Activated naive CD8-positive, alpha-beta T cell treated with anti-CD3 and anti-CD28 coated beads, Interleukin-2, amount 50 U/mL, for 24 hours (primary cell): ENCODE measurements around the gene ASAP2.

Source experiments
- ATAC-seq: fragments of 150-1000 bp; cut with Tn5 transposase; one replicate; pipeline ENCODE4 v1.10.0; 2021
- DNase-seq: peaks from one replicate; pipeline ENCODE4 v3.0.0; 2021
- H3K27ac Mint-ChIP-seq: one replicate; pipeline ENCODE4 v1.8.0; 2021; ENCODE audit warnings: mild to moderate bottlenecking, mixed read lengths
- H3K27me3 Mint-ChIP-seq: one replicate; pipeline ENCODE4 v1.8.0; 2021; ENCODE audit warnings: mixed read lengths
- H3K36me3 Mint-ChIP-seq: one replicate; pipeline ENCODE4 v1.8.0; 2021; ENCODE audit warnings: low read depth, mixed read lengths
- H3K4me1 Mint-ChIP-seq: one replicate; pipeline ENCODE4 v1.8.0; 2021; ENCODE audit warnings: mixed read lengths
- H3K4me3 Mint-ChIP-seq: one replicate; pipeline ENCODE4 v1.8.0; 2021; ENCODE audit warnings: mild to moderate bottlenecking, moderate library complexity, mixed read lengths
- H3K9me3 Mint-ChIP-seq: one replicate; pipeline ENCODE4 v1.8.0; 2021; ENCODE audit warnings: mixed read lengths

Gene ASAP2

GRCh38 chr2:9333591-9334171 lies 127.1 kb downstream of the ASAP2 start:
- H3K36me3 Mint-ChIP-seq: no peaks in the 10 kb centered on the region
- no peak for DNase-seq
- H3K27me3 Mint-ChIP-seq: no peaks in the 10 kb centered on the region
- no peak overlapping the region for H3K4me3 Mint-ChIP-seq
- H3K4me1 Mint-ChIP-seq: peaks cover 9% of the 10 kb centered on the region
- peak; percentile 45 for ATAC-seq
- H3K9me3 Mint-ChIP-seq: no peaks in the 10 kb centered on the region
- no peak overlapping the region for H3K27ac Mint-ChIP-seq

GRCh38 chr2:9334761-9335160 lies 128.1 kb downstream of the ASAP2 start:
- H3K27me3 Mint-ChIP-seq: no peaks in the 10 kb centered on the region
- DNase-seq (no peak), ATAC-seq (no peak)
- H3K4me3 Mint-ChIP-seq: no peak overlapping the region
- H3K9me3 Mint-ChIP-seq: no peaks in the 10 kb centered on the region
- H3K27ac Mint-ChIP-seq: no peak overlapping the region
- H3K4me1 Mint-ChIP-seq: peaks cover 9% of the 10 kb centered on the region
- H3K36me3 Mint-ChIP-seq: no peaks in the 10 kb centered on the region

- peaks cover 6% of the 10 kb centered on the region for H3K4me1 Mint-ChIP-seq
- no peaks in the 10 kb centered on the region for H3K9me3 Mint-ChIP-seq
- H3K27me3 Mint-ChIP-seq: no peaks in the 10 kb centered on the region
- H3K36me3 Mint-ChIP-seq: no peaks in the 10 kb centered on the region
- H3K27ac Mint-ChIP-seq: no peak overlapping the region
- ATAC-seq (no peak), DNase-seq (no peak)
- no peak overlapping the region for H3K4me3 Mint-ChIP-seq
These were observed 128.8 kb downstream of the ASAP2 start for GRCh38 chr2:9335322-9335832.

- ATAC-seq: peak; percentile 47
- DNase-seq: peak; percentile 5
These were observed 129.6 kb downstream of the ASAP2 start for GRCh38 chr2:9336241-9336575.

DNA sequence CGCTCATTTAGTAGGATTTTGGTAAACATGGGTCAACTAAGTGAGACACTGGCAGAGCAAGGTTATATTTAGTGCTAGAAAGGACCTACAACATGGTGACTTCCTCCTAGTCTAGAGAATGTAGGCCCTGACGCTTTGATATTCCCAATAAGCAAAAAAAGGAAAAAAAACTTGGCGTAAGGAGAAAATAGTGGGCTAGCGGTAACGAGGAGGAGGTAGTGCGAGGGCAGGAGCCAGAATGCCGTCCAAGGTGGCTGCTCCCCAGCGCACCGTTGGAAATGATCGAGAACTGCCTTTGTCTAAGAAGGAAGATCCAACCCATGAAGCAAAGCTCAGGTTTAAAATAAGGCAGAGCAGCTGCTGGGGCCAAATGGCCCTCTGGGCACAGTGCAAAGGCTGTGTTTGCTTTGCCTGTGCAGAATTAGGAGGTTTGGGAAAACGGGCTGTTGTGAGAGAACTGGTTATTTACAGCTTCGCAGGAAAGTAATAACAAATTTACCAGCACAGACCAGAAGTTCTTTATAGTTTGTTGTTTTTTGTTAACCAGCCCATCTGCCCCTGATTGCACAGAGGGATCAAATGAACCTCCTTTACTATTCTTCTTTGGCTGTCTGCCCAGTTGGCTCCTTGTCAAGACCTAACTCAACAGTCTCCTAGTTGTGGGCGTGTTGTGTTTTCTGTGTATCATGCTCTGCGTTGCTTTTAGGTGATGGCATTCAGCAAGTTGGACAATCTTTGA lies 130.1 kb downstream of the ASAP2 start:
- DNase-seq (no peak), ATAC-seq (no peak)
- Mint-ChIP-seq H3K27me3 (no peaks in the 10 kb centered on the region), H3K4me1 (peaks cover 2% of the 10 kb centered on the region), H3K9me3 (no peaks in the 10 kb centered on the region), H3K36me3 (no peaks in the 10 kb centered on the region), H3K27ac (no peak overlapping the region), H3K4me3 (no peak overlapping the region)

More at GRCh38 chr2:9336241-9336575, 129.6 kb downstream of the ASAP2 start:
- Mint-ChIP-seq H3K4me3 (no peak overlapping the region), H3K27ac (no peak overlapping the region), H3K4me1 (peaks cover 2% of the 10 kb centered on the region), H3K9me3 (no peaks in the 10 kb centered on the region), H3K36me3 (no peaks in the 10 kb centered on the region), H3K27me3 (no peaks in the 10 kb centered on the region)

DNA sequence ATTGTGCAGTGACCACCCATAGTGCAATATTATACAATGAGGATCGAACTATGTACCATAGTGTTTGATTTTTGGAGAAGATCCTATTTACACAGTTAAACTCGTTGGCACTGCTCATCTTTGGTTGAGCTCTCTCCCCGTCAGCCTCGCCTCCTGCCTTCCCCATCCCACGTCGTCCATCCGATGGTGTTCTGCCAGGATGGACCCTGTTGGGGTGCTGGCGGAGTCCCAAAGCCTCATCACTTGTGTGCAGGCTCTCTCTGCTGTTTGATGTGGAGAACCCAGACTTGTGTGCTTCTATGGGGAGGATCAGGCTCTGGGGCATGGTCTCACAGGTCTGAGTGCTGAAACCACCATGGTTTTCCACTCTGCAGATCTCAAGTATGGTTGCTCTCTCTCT lies 131.3 kb downstream of the ASAP2 start:
- Mint-ChIP-seq H3K4me3 (no peak overlapping the region), H3K36me3 (no peaks in the 10 kb centered on the region), H3K27me3 (no peaks in the 10 kb centered on the region), H3K27ac (no peak overlapping the region), H3K4me1 (peaks cover 2% of the 10 kb centered on the region), H3K9me3 (no peaks in the 10 kb centered on the region)
- no peak for ATAC-seq
- no peak for DNase-seq

DNA sequence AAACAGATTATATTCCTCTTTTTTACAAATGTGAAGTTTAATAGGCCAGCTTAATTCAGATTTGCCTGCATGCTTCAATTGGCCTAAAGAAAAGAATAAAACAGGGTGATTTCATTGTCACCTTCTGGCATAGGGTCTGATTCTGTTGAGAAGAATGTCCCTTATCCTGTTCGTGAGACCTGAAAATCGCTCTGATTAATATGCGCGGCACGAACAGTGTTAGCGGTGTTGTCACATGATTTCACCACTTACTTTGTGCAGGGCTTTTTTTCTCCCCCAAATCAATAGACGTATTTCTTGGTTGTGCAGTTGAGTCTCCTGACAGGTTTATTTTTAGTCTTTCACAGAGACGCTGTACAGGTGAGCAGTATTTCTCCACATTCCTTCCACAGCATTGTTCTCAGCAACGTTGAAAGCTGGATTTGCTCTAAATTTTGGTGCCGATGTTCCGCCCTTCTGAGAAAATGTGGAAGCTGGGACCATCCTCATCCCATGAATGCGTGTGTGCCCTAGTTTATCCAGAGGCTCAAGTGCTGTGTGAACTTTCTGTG lies 134.8 kb downstream of the ASAP2 start:
- DNase-seq: no peak
- H3K4me3 Mint-ChIP-seq: no peak overlapping the region
- peaks cover 2% of the 10 kb centered on the region for H3K4me1 Mint-ChIP-seq
- H3K36me3 Mint-ChIP-seq: no peaks in the 10 kb centered on the region
- H3K27me3 Mint-ChIP-seq: no peaks in the 10 kb centered on the region
- H3K27ac Mint-ChIP-seq: no peak overlapping the region
- no peak for ATAC-seq
- H3K9me3 Mint-ChIP-seq: no peaks in the 10 kb centered on the region

DNA sequence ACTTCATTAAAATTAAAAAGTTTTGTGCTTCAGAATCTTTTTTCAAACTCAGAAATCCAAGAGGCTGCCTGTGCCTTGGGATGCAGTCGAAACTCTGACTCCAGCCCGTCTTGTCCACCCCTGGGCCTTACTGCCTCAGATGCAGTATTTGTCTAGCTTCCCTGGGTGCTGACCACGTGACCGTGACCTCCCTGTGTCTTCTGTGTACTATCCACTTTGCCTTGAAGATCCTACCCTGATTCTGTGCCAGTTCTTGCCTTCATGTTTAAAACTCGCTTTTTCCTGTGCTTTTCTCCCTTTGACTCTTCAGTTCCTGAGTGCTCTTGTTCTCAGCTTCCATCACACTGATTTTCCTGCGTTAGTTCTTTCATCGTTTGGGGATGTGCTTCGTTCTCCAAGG lies 136.0 kb downstream of the ASAP2 start:
- Mint-ChIP-seq H3K4me3 (no peak overlapping the region), H3K27me3 (no peaks in the 10 kb centered on the region), H3K36me3 (no peaks in the 10 kb centered on the region), H3K4me1 (no peaks in the 10 kb centered on the region), H3K27ac (no peak overlapping the region), H3K9me3 (no peaks in the 10 kb centered on the region)
- ATAC-seq (no peak), DNase-seq (no peak)

DNA sequence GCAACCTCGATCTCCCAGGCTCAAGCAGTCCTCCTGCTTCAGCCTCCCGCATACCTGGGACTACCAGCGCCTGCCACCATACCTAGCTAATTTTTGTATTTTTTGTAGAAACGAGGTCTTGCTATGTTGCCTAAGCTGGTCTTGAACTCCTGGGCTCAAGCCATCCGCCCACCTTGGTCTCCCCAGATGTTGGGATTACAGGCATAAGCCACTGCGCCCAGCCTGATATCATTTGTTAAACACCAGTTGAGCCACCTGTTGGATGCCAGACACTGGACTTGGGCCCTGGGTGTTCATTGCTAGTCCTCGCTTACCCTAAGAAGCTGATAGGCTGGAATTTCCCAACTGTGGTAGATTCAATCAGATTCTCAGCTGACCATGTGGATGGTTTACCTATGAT lies 136.9 kb downstream of the ASAP2 start:
- no peaks in the 10 kb centered on the region for H3K27me3 Mint-ChIP-seq
- no peak overlapping the region for H3K4me3 Mint-ChIP-seq
- DNase-seq (no peak), ATAC-seq (no peak)
- no peaks in the 10 kb centered on the region for H3K9me3 Mint-ChIP-seq
- H3K36me3 Mint-ChIP-seq: no peaks in the 10 kb centered on the region
- no peaks in the 10 kb centered on the region for H3K4me1 Mint-ChIP-seq
- H3K27ac Mint-ChIP-seq: no peak overlapping the region

GRCh38 chr2:9344434-9344833 lies 137.8 kb downstream of the ASAP2 start:
- H3K4me1 Mint-ChIP-seq: no peaks in the 10 kb centered on the region
- H3K9me3 Mint-ChIP-seq: no peaks in the 10 kb centered on the region
- no peaks in the 10 kb centered on the region for H3K27me3 Mint-ChIP-seq
- H3K4me3 Mint-ChIP-seq: no peak overlapping the region
- DNase-seq (no peak), ATAC-seq (no peak)
- H3K36me3 Mint-ChIP-seq: no peaks in the 10 kb centered on the region
- H3K27ac Mint-ChIP-seq: no peak overlapping the region

DNA sequence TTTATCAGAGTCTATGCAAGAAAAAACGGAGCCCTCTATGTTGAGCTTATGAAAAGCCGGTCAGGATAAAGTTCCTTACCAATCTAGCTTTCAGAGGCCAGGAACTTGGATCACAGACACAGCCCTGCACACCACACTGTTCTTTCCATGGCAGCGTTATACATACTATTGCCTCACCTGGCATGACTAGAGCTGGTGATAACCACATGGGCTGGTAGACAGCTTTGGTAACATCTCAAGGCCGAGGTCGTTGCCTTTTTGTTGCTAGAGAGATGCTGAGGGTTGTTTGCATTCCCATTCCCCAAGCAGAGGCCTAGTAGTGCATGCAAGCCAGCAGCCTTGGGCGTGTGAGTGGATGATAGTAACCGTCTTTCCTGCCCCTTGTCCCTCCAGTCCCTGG lies 138.7 kb downstream of the ASAP2 start:
- Mint-ChIP-seq H3K9me3 (no peaks in the 10 kb centered on the region), H3K4me3 (no peak overlapping the region), H3K4me1 (no peaks in the 10 kb centered on the region), H3K27ac (no peak overlapping the region), H3K36me3 (no peaks in the 10 kb centered on the region), H3K27me3 (no peaks in the 10 kb centered on the region)
- DNase-seq (no peak), ATAC-seq (no peak)

DNA sequence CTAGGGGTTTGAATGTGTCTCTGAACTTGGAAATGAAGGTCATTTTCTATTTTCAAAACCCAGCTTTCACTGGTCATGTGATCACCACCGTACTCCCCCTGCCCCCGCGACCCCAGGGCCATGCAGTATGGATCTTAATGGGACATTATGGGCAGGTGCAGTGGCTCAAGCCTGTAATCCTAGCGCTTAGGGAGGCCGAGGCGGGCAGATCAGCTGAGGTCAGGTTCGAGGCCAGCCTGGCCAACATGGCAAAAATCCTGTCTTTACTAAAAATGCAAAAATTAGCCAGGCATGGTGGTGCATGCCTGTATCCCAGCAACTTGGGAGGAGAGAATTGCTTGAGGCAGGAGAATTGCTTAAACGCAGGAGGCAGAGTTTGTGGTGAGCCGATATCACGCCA lies 139.4 kb downstream of the ASAP2 start:
- ATAC-seq (no peak), DNase-seq (no peak)
- H3K4me3 Mint-ChIP-seq: no peak overlapping the region
- no peaks in the 10 kb centered on the region for H3K27me3 Mint-ChIP-seq
- H3K9me3 Mint-ChIP-seq: no peaks in the 10 kb centered on the region
- no peak overlapping the region for H3K27ac Mint-ChIP-seq
- no peaks in the 10 kb centered on the region for H3K4me1 Mint-ChIP-seq
- no peaks in the 10 kb centered on the region for H3K36me3 Mint-ChIP-seq

DNA sequence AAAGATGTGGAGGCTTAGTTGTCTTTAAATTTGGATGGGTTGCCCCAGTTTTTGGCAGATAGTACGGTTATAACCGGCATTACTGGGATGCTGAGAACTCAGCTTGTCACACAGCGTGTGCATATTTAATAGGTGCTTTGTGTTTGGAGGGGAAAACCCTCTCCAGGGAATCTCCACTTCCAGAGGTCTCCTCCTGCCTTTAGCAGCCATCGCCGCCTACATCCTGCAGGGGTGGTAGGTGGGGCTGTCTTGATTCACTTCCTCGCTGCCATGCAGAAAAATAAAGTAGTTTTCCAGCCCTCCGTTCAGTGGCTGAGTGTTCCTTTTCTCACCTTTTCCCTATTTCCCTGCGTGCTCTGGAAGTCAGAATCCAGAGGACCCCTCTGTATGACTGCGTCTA lies 140.3 kb downstream of the ASAP2 start:
- Mint-ChIP-seq H3K27ac (no peak overlapping the region), H3K36me3 (no peaks in the 10 kb centered on the region), H3K4me3 (no peak overlapping the region), H3K4me1 (no peaks in the 10 kb centered on the region), H3K9me3 (no peaks in the 10 kb centered on the region), H3K27me3 (no peaks in the 10 kb centered on the region)
- ATAC-seq: no peak
- DNase-seq: no peak

- Mint-ChIP-seq H3K36me3 (no peaks in the 10 kb centered on the region), H3K4me1 (no peaks in the 10 kb centered on the region), H3K9me3 (no peaks in the 10 kb centered on the region), H3K27ac (no peak overlapping the region), H3K27me3 (no peaks in the 10 kb centered on the region), H3K4me3 (no peak overlapping the region)
- DNase-seq: no peak
- no peak for ATAC-seq
These were observed 140.8 kb downstream of the ASAP2 start for GRCh38 chr2:9347411-9347881.

DNA sequence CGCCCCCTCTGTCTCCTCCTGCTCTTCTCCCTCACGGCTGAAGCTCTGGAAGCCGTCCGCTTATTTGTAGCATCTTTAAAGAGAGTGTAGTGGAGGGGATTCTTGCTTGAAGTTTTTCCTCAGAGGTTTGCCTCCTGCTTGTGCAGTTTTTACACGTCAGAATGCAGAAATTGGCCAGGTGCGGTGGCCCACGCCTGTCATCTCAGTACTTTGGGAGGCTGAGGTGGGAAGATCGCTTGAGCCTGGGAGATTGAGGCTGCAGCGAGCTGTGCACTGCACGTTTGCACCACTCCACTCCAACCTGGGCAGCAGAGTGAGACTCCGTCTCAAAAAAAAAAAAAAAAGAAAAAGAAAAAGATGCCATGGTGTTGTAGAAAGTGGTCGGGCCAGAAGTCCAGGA lies 147.7 kb downstream of the ASAP2 start:
- no peak overlapping the region for H3K4me3 Mint-ChIP-seq
- H3K27ac Mint-ChIP-seq: no peak overlapping the region
- DNase-seq (no peak), ATAC-seq (no peak)
- H3K4me1 Mint-ChIP-seq: no peaks in the 10 kb centered on the region
- H3K36me3 Mint-ChIP-seq: no peaks in the 10 kb centered on the region
- no peaks in the 10 kb centered on the region for H3K9me3 Mint-ChIP-seq
- H3K27me3 Mint-ChIP-seq: peaks cover 21% of the 10 kb centered on the region
